H1 (cell line): ENCODE data around the gene SLC43A3. TPM values are rescaled to one million over a fixed set of nuclear protein-coding genes. Genes with fewer than 3 reads are reported as not detected.

Experiments used
- ASH2L ChIP-seq: fragments of 200-600, 300-600 bp; sonication (generic); IDR thresholded peaks from one replicate; pipeline ENCODE4 v1.7.1; 2017; ENCODE audit warnings: low read length
- CHD1 ChIP-seq: IDR thresholded peaks from 2 replicates; pipeline ENCODE4 v1.6.1; 2012; ENCODE audit warnings: low read depth, low read length, improper control_type of control experiment
- CHD7 ChIP-seq: fragments of 300-600 bp; sonication (generic); IDR thresholded peaks from 2 replicates; pipeline ENCODE4 v1.7.1; 2012; ENCODE audit warnings: low read length, moderate library complexity, mild to moderate bottlenecking, inconsistent platforms; ENCODE audit not compliant: insufficient replicate concordance
- EZH2 ChIP-seq: fragments of 200-600 bp; sonication (generic); IDR thresholded peaks from 2 replicates; pipeline ENCODE4 v1.7.1; 2012; ENCODE audit warnings: low read depth, mild to moderate bottlenecking, moderate library complexity, low read length, inconsistent platforms; ENCODE audit not compliant: severe bottlenecking
- FOSL1 ChIP-seq: IDR thresholded peaks from 2 replicates; pipeline ENCODE4 v1.6.1; 2011; ENCODE audit warnings: mild to moderate bottlenecking, low read depth, low read length, moderate library complexity; ENCODE audit not compliant: insufficient read depth
- KDM4A ChIP-seq: IDR thresholded peaks from one replicate; pipeline ENCODE4 v1.7.1; 2012; ENCODE audit warnings: low read depth, mild to moderate bottlenecking, moderate library complexity, low read length, inconsistent platforms; ENCODE audit not compliant: severe bottlenecking
- PHF8 ChIP-seq: fragments of 200-600 bp; sonication (generic); conservative IDR thresholded peaks from 2 replicates; pipeline ENCODE4 v1.7.1; 2012; ENCODE audit warnings: low read depth, mild to moderate bottlenecking, inconsistent platforms, low read length, moderate library complexity
- SP1 ChIP-seq: IDR thresholded peaks from 2 replicates; pipeline ENCODE4 v1.6.1; 2011; ENCODE audit warnings: low read depth, low read length
- polyA plus RNA-seq, 7 experiments: library from polyadenylated mRNA; depleted of rRNA in 3 of 7; stranded (reverse) in 5 of 7; unstranded in 2 of 7; fragments of >200 nt in 5 of 7; fragments of 200-250 nt in 2 of 7; gene quantifications; 1 replicate in 5 of 7; 2 replicates in 1 of 7; 4 replicates in 1 of 7; pipeline versions ENCODE4 v1.2.1 to v1.2.3, GENCODE V29; 2011 to 2013; ENCODE audit warnings: missing spikeins in 2 of 7, mixed read lengths in 2 of 7
- total RNA-seq: library from RNA; stranded (reverse); fragmentation: NEBNext Ultra II Directional; extraction: Animal tissue kit (Norgen Biotek cat#: 25700); gene quantifications from 2 replicates; pipeline ENCODE4 v1.2.1, GENCODE V29; 2021

Gene SLC43A3
- total and polyA plus RNA-seq, 2 of the 8 experiments (the other 6 are each of a cell fraction or from before 2014, with no cell fraction given), result 31.8 to 67.8 TPM

- TF ChIP-seq CHD7, result no peak
- TF ChIP-seq KDM4A, result no peak
- TF ChIP-seq EZH2, result no peak
- TF ChIP-seq ASH2L, result no peak
- TF ChIP-seq PHF8, result no peak
- no peak for TF ChIP-seq CHD1
- no peak for TF ChIP-seq SP1
- TF ChIP-seq FOSL1, result no peak
- TF ChIP-seq, all 59 proteins: peak for 0
Measured at GRCh38 chr11:57440744-57441414, 14.0 kb upstream of the SLC43A3 start (continued).
